GM23338 (cell line): ENCODE data around the gene CPSF3. TPM values are rescaled to one million over a fixed set of nuclear protein-coding genes. Genes with fewer than 3 reads are reported as not detected.

ENCODE experiments used
- ATAC-seq: fragments of 200-7000 bp; cut with Tn5 transposase; 3 replicates; pipeline ENCODE4 v1.9.1; 2020
- DNase-seq: peaks from one replicate; pipeline ENCODE4 v3.0.0-alpha.2; 2015; ENCODE audit warnings: low spot score
- H2AFZ ChIP-seq: fragments of 200-600 bp; sonication (generic); 2 replicates; pipeline ENCODE4 v1.8.0; 2016; ENCODE audit warnings: antibody characterized with exemption, mild to moderate bottlenecking, moderate library complexity
- H3F3A ChIP-seq: fragments of 200-600 bp; sonication (generic); replicated peaks from 2 replicates; pipeline ENCODE4 v1.8.0; 2017; ENCODE audit warnings: antibody characterized with exemption, mixed run types, low read depth
- H3K27ac ChIP-seq: fragments of 200-600 bp; sonication (generic); 2 replicates; pipeline ENCODE4 v1.6.1; 2016; ENCODE audit warnings: low read depth
- H3K27me3 ChIP-seq: fragments of 200-600 bp; sonication (generic); 2 replicates; pipeline ENCODE4 v1.8.0; 2016; ENCODE audit warnings: mild to moderate bottlenecking, mixed run types, moderate library complexity; ENCODE audit not compliant: insufficient read depth
- H3K36me3 ChIP-seq: fragments of 200-600 bp; sonication (generic); 2 replicates; pipeline ENCODE4 v1.8.0; 2016; ENCODE audit warnings: mild to moderate bottlenecking; ENCODE audit not compliant: insufficient read depth
- H3K4me1 ChIP-seq: fragments of 200-600 bp; sonication (generic); 2 replicates; pipeline ENCODE4 v1.8.0; 2016; ENCODE audit warnings: mild to moderate bottlenecking, moderate library complexity; ENCODE audit not compliant: insufficient read depth
- H3K4me2 ChIP-seq: fragments of 200-600 bp; sonication (generic); 2 replicates; pipeline ENCODE4 v1.7.1; 2017; ENCODE audit warnings: mixed run types
- H3K4me3 ChIP-seq: fragments of 200-600 bp; sonication (generic); 2 replicates; pipeline ENCODE4 v1.6.1; 2016; ENCODE audit warnings: mixed run types
- H3K79me2 ChIP-seq: fragments of 200-600 bp; sonication (generic); replicated peaks from 2 replicates; pipeline ENCODE4 v1.8.0; 2017; ENCODE audit warnings: mild to moderate bottlenecking; ENCODE audit not compliant: insufficient read depth
- H3K9me2 ChIP-seq: fragments of 200-600 bp; sonication (generic); 2 replicates; pipeline ENCODE4 v1.8.0; 2017; ENCODE audit not compliant: insufficient read depth
- H4K20me1 ChIP-seq: fragments of 200-600 bp; sonication (generic); replicated peaks from 2 replicates; pipeline ENCODE4 v1.8.0; 2017; ENCODE audit warnings: mild to moderate bottlenecking; ENCODE audit not compliant: insufficient read depth
- H3K27ac Mint-ChIP-seq: 2 replicates; pipeline ENCODE4 v1.8.0; 2020; ENCODE audit warnings: inconsistent platforms, mild to moderate bottlenecking, moderate library complexity, mixed read lengths
- H3K27me3 Mint-ChIP-seq: 3 replicates; pipeline ENCODE4 v1.8.0; 2022; ENCODE audit warnings: low read depth, mild to moderate bottlenecking, moderate library complexity, mixed read lengths, inconsistent platforms; ENCODE audit not compliant: insufficient read depth, poor library complexity
- H3K36me3 Mint-ChIP-seq: 3 replicates; pipeline ENCODE4 v1.8.0; 2021; ENCODE audit warnings: low read depth, mild to moderate bottlenecking, inconsistent platforms, moderate library complexity, mixed read lengths
- H3K4me1 Mint-ChIP-seq: 3 replicates; pipeline ENCODE4 v1.8.0; 2020; ENCODE audit warnings: mild to moderate bottlenecking, inconsistent platforms, mixed read lengths
- H3K4me3 Mint-ChIP-seq: 3 replicates; pipeline ENCODE4 v1.8.0; 2021; ENCODE audit warnings: moderate library complexity, mild to moderate bottlenecking, inconsistent platforms, mixed read lengths
- H3K9me3 Mint-ChIP-seq: 3 replicates; pipeline ENCODE4 v1.8.0; 2020; ENCODE audit warnings: moderate library complexity, mild to moderate bottlenecking, inconsistent platforms, mixed read lengths
- CREB1 ChIP-seq: fragments of 250-450 bp; sonication (Bioruptor Pico); IDR thresholded peaks from 2 replicates; pipeline ENCODE4 v1.5.0; 2020; ENCODE audit warnings: low read depth, mild to moderate bottlenecking, moderate library complexity
- EZH2 ChIP-seq: fragments of 200-600 bp; sonication (generic); IDR thresholded peaks from one replicate; pipeline ENCODE4 v1.8.0; 2017; ENCODE audit warnings: antibody characterized with exemption, mild to moderate bottlenecking, low read depth; ENCODE audit not compliant: unreplicated experiment
- EZH2phosphoT487 ChIP-seq: fragments of 200-600 bp; sonication (generic); IDR thresholded peaks from one replicate; pipeline ENCODE4 v1.8.1; 2018; ENCODE audit warnings: antibody characterized with exemption; ENCODE audit not compliant: unreplicated experiment
- JUNB ChIP-seq: IDR thresholded peaks from one replicate; pipeline ENCODE4 v1.6.1; 2016; ENCODE audit warnings: antibody characterized with exemption; ENCODE audit not compliant: unreplicated experiment
- NANOG ChIP-seq: IDR thresholded peaks from 2 replicates; pipeline ENCODE4 v1.6.1; 2016; ENCODE audit warnings: antibody characterized with exemption, borderline replicate concordance
- POLR2AphosphoS5 ChIP-seq: IDR thresholded peaks from 2 replicates; pipeline ENCODE4 v1.6.1; 2016; ENCODE audit warnings: antibody characterized with exemption, low read depth
- STAT1 ChIP-seq: IDR thresholded peaks from one replicate; pipeline ENCODE4 v1.6.1; 2016; ENCODE audit warnings: antibody characterized with exemption; ENCODE audit not compliant: unreplicated experiment
- ZNF114 ChIP-seq: fragments of 250-450 bp; sonication (Bioruptor Pico); IDR thresholded peaks from 2 replicates; pipeline ENCODE4 v1.5.0; 2020; ENCODE audit warnings: mild to moderate bottlenecking, moderate library complexity
- ZNF331 ChIP-seq: fragments of 250-450 bp; sonication (Bioruptor Pico); IDR thresholded peaks from 2 replicates; pipeline ENCODE4 v1.5.0; 2020; ENCODE audit warnings: low read depth, mild to moderate bottlenecking, moderate library complexity
- ZNF462 ChIP-seq: fragments of 250-450 bp; sonication (Bioruptor Pico); IDR thresholded peaks from 2 replicates; pipeline ENCODE4 v1.5.0; 2020; ENCODE audit warnings: mild to moderate bottlenecking, moderate library complexity
- polyA plus RNA-seq: library from polyadenylated mRNA; unstranded; fragments of >200 nt; fragmentation: Nextera tagmentation; extraction: Ambion mirVana; gene quantifications from 2 replicates; pipeline ENCODE4 v1.2.1, GENCODE V29; 2016
- total RNA-seq: library from RNA; depleted of rRNA; stranded (reverse); fragments of >200 nt; shearing (Covaris generic); gene quantifications from 2 replicates; pipeline ENCODE4 v1.2.3, GENCODE V29; 2014
- TF ChIP-seq, protein P1 (sequence below): IDR thresholded peaks from one replicate; pipeline ENCODE4 v1.6.1; 2018; ENCODE audit warnings: antibody characterized with exemption; ENCODE audit not compliant: unreplicated experiment
- TF ChIP-seq, protein P2 (sequence below), 2 experiments: fragments of 200-600 bp in 1 of 2; sonication (generic) in 1 of 2; conservative IDR thresholded peaks; 2 replicates each; pipeline versions ENCODE4 v1.5.1 to v1.6.1; 2016 to 2017; ENCODE audit warnings: antibody characterized with exemption in 2 of 2, low read depth in 2 of 2, mild to moderate bottlenecking in 2 of 2, moderate library complexity in 1 of 2
- TF ChIP-seq, protein P3 (sequence below): IDR thresholded peaks from 2 replicates; pipeline ENCODE4 v1.6.1; 2016; ENCODE audit warnings: antibody characterized with exemption

Gene CPSF3
- total and polyA plus RNA-seq, 2 experiments from 2014 or later, result 77.1 to 105 TPM

- Mint-ChIP-seq H3K27ac (no peak overlapping the region), H3K4me1 (no peaks in the 10 kb centered on the region), H3K36me3 (peaks cover 49% of the 10 kb centered on the region), H3K9me3 (no peaks in the 10 kb centered on the region), H3K27me3 (no peaks in the 10 kb centered on the region), H3K4me3 (no peak overlapping the region)
- Histone ChIP-seq H3K79me2 (no peaks in the 10 kb centered on the region), H4K20me1 (peaks cover 5% of the 10 kb centered on the region; the same call in 1 of the 2 replicates), H3K4me1 (no peaks in the 10 kb centered on the region), H3K4me2 (no peak overlapping the region), H3K27me3 (no peaks in the 10 kb centered on the region), H3F3A (no peaks in the 10 kb centered on the region), H3K4me3 (no peak overlapping the region), H3K9me2 (no peaks in the 10 kb centered on the region), H3K27ac (no peak overlapping the region), H2AFZ (no peak overlapping the region), H3K36me3 (peaks cover 15% of the 10 kb centered on the region)
- ATAC-seq (no peak), DNase-seq (no peak)
- TF ChIP-seq STAT1, result no peak
- TF ChIP-seq, protein P1, sequence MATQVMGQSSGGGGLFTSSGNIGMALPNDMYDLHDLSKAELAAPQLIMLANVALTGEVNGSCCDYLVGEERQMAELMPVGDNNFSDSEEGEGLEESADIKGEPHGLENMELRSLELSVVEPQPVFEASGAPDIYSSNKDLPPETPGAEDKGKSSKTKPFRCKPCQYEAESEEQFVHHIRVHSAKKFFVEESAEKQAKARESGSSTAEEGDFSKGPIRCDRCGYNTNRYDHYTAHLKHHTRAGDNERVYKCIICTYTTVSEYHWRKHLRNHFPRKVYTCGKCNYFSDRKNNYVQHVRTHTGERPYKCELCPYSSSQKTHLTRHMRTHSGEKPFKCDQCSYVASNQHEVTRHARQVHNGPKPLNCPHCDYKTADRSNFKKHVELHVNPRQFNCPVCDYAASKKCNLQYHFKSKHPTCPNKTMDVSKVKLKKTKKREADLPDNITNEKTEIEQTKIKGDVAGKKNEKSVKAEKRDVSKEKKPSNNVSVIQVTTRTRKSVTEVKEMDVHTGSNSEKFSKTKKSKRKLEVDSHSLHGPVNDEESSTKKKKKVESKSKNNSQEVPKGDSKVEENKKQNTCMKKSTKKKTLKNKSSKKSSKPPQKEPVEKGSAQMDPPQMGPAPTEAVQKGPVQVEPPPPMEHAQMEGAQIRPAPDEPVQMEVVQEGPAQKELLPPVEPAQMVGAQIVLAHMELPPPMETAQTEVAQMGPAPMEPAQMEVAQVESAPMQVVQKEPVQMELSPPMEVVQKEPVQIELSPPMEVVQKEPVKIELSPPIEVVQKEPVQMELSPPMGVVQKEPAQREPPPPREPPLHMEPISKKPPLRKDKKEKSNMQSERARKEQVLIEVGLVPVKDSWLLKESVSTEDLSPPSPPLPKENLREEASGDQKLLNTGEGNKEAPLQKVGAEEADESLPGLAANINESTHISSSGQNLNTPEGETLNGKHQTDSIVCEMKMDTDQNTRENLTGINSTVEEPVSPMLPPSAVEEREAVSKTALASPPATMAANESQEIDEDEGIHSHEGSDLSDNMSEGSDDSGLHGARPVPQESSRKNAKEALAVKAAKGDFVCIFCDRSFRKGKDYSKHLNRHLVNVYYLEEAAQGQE, result no peak
- TF ChIP-seq, protein P2, sequence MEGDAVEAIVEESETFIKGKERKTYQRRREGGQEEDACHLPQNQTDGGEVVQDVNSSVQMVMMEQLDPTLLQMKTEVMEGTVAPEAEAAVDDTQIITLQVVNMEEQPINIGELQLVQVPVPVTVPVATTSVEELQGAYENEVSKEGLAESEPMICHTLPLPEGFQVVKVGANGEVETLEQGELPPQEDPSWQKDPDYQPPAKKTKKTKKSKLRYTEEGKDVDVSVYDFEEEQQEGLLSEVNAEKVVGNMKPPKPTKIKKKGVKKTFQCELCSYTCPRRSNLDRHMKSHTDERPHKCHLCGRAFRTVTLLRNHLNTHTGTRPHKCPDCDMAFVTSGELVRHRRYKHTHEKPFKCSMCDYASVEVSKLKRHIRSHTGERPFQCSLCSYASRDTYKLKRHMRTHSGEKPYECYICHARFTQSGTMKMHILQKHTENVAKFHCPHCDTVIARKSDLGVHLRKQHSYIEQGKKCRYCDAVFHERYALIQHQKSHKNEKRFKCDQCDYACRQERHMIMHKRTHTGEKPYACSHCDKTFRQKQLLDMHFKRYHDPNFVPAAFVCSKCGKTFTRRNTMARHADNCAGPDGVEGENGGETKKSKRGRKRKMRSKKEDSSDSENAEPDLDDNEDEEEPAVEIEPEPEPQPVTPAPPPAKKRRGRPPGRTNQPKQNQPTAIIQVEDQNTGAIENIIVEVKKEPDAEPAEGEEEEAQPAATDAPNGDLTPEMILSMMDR (conservative IDR thresholded peaks at IDR 0.05; ENCODE audit: low read depth in 2 of 2), result no peak
- TF ChIP-seq POLR2AphosphoS5, result no peak
- no peak for TF ChIP-seq EZH2
- TF ChIP-seq JUNB, result no peak
- TF ChIP-seq CREB1, result no peak
- TF ChIP-seq, protein P3, sequence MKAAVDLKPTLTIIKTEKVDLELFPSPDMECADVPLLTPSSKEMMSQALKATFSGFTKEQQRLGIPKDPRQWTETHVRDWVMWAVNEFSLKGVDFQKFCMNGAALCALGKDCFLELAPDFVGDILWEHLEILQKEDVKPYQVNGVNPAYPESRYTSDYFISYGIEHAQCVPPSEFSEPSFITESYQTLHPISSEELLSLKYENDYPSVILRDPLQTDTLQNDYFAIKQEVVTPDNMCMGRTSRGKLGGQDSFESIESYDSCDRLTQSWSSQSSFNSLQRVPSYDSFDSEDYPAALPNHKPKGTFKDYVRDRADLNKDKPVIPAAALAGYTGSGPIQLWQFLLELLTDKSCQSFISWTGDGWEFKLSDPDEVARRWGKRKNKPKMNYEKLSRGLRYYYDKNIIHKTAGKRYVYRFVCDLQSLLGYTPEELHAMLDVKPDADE, result no peak
- no peak for TF ChIP-seq ZNF331 (CRISPR knock-in tag)
- no peak for TF ChIP-seq ZNF462 (CRISPR knock-in tag)
- no peak for TF ChIP-seq NANOG
- TF ChIP-seq EZH2phosphoT487, result no peak
- TF ChIP-seq ZNF114, result no peak
Measured at GRCh38 chr2:9460441-9461017, 37.1 kb downstream of the CPSF3 start.
